Smooth muscle cell (in vitro differentiated cells): ENCODE results near the gene LYPLAL1. TPM values are rescaled to one million over a fixed set of nuclear protein-coding genes. Genes with fewer than 3 reads are reported as not detected.

Source experiments
- DNase-seq: peaks from one replicate; lab custom pipeline; 2025; ENCODE audit not compliant: unreplicated experiment; lab: John Stamatoyannopoulos, UW
- H2AFZ ChIP-seq: fragments of 200-600 bp; sonication (generic); 2 replicates; pipeline ENCODE4 v1.6.0; 2016; ENCODE audit warnings: antibody characterized with exemption, low read depth, mild to moderate bottlenecking
- H3F3A ChIP-seq: fragments of 200-600 bp; sonication (generic); 2 replicates; pipeline ENCODE4 v1.6.0; 2017; ENCODE audit warnings: antibody characterized with exemption, low read depth
- H3K27ac ChIP-seq: fragments of 200-600 bp; sonication (generic); 2 replicates; pipeline ENCODE4 v1.5.1; 2016; ENCODE audit warnings: low read depth, mild to moderate bottlenecking
- H3K27me3 ChIP-seq: fragments of 200-600 bp; sonication (generic); 2 replicates; pipeline ENCODE4 v1.6.1; 2016; ENCODE audit warnings: low read depth, mild to moderate bottlenecking
- H3K36me3 ChIP-seq: fragments of 200-600 bp; sonication (generic); 2 replicates; pipeline ENCODE4 v1.5.1; 2016; ENCODE audit warnings: low read depth
- H3K4me1 ChIP-seq: fragments of 200-600 bp; sonication (generic); 2 replicates; pipeline ENCODE4 v1.5.1; 2016; ENCODE audit warnings: low read depth
- H3K4me2 ChIP-seq: fragments of 200-600 bp; sonication (generic); 2 replicates; pipeline ENCODE4 v1.6.0; 2016; ENCODE audit warnings: mild to moderate bottlenecking
- H3K4me3 ChIP-seq: fragments of 200-600 bp; sonication (generic); 2 replicates; pipeline ENCODE4 v1.5.1; 2016; ENCODE audit warnings: mild to moderate bottlenecking
- H3K79me2 ChIP-seq: fragments of 200-600 bp; sonication (generic); 2 replicates; pipeline ENCODE4 v1.6.0; 2016; ENCODE audit warnings: low read depth, mild to moderate bottlenecking
- H3K9ac ChIP-seq: fragments of 200-600 bp; sonication (generic); 2 replicates; pipeline ENCODE4 v1.6.0; 2016; ENCODE audit warnings: low read depth
- H3K9me3 ChIP-seq: fragments of 200-600 bp; sonication (generic); replicated peaks from 2 replicates; pipeline ENCODE4 v1.5.1; 2016; ENCODE audit warnings: low read depth
- H4K20me1 ChIP-seq: fragments of 200-600 bp; sonication (generic); 2 replicates; pipeline ENCODE4 v1.6.0; 2016; ENCODE audit warnings: low read depth
- CTCF ChIP-seq: fragments of 200-600 bp; sonication (generic); IDR thresholded peaks from 2 replicates; pipeline ENCODE4 v1.5.1; 2017; ENCODE audit warnings: borderline replicate concordance, mild to moderate bottlenecking, antibody characterized with exemption; ENCODE audit not compliant: insufficient read depth, poor library complexity, severe bottlenecking
- WGBS: methylation state at CpG from one replicate; pipeline ENCODE4 v1.1.7; 2016; ENCODE audit warnings: low lambda C conversion rate; 5-methylcytosine and 5-hydroxymethylcytosine counted together
- polyA plus RNA-seq: library from polyadenylated mRNA; unstranded; fragments of >200 nt; fragmentation: Nextera tagmentation; extraction: Ambion mirVana; gene quantifications from 2 replicates; pipeline ENCODE4 v1.2.1, GENCODE V29; 2016
- total RNA-seq: library from RNA; depleted of rRNA; stranded (reverse); fragments of >200 nt; gene quantifications from 2 replicates; pipeline ENCODE4 v1.2.3, GENCODE V29; 2014

Gene LYPLAL1
- total and polyA plus RNA-seq, 2 experiments from 2014 or later = 18.2 to 18.7 TPM

- Histone ChIP-seq H3K27me3 (no peaks in the 10 kb centered on the region), H3K4me3 (no peak overlapping the region), H3K4me2 (no peak overlapping the region), H3K4me1 (peaks cover 13% of the 10 kb centered on the region), H2AFZ (no peak overlapping the region), H3K9ac (no peak overlapping the region), H3K27ac (no peak overlapping the region), H4K20me1 (no peaks in the 10 kb centered on the region), H3K9me3 (no peaks in the 10 kb centered on the region), H3F3A (no peaks in the 10 kb centered on the region), H3K79me2 (peaks cover 11% of the 10 kb centered on the region), H3K36me3 (no peaks in the 10 kb centered on the region)
- no peak for TF ChIP-seq CTCF
- 96% methylated on average over 1 of the region's 1 CpG for WGBS
- no peak for DNase-seq
These were observed 2.3 kb upstream of the LYPLAL1 start for GRCh38 chr1:219171192-219171935.

GRCh38 chr1:219172821-219173220, 857 bp upstream of the LYPLAL1 start:
- Histone ChIP-seq H4K20me1 (no peaks in the 10 kb centered on the region), H3K4me1 (peaks cover 13% of the 10 kb centered on the region), H3F3A (no peaks in the 10 kb centered on the region), H2AFZ (peak overlapping the region; percentile 87), H3K27me3 (no peaks in the 10 kb centered on the region), H3K9ac (no peak overlapping the region), H3K9me3 (no peaks in the 10 kb centered on the region), H3K27ac (no peak overlapping the region), H3K79me2 (peaks cover 14% of the 10 kb centered on the region), H3K4me3 (no peak overlapping the region), H3K4me2 (peak overlapping the region; percentile 88), H3K36me3 (no peaks in the 10 kb centered on the region)
- 95% methylated on average over 2 of the region's 2 CpGs for WGBS
- TF ChIP-seq CTCF = no peak
- no peak for DNase-seq

GRCh38 chr1:219173434-219173757, 282 bp upstream of the LYPLAL1 start:
- H3K9me3 ChIP-seq = no peaks in the 10 kb centered on the region
- no peak for TF ChIP-seq CTCF
- H3K79me2 ChIP-seq = peaks cover 14% of the 10 kb centered on the region
- no peaks in the 10 kb centered on the region for H3K27me3 ChIP-seq
- no peak overlapping the region for H3K9ac ChIP-seq
- whole genome bisulfite sequencing = 53% methylated on average over 6 of the region's 6 CpGs
- H3K4me1 ChIP-seq = peaks cover 13% of the 10 kb centered on the region
- H2AFZ ChIP-seq = peak overlapping the region; percentile 87
- no peak for DNase-seq
- H3K4me3 ChIP-seq = peak overlapping the region; percentile 67
- no peaks in the 10 kb centered on the region for H4K20me1 ChIP-seq
- H3F3A ChIP-seq = no peaks in the 10 kb centered on the region
- no peaks in the 10 kb centered on the region for H3K36me3 ChIP-seq
- H3K27ac ChIP-seq = peak overlapping the region; percentile 57
- H3K4me2 ChIP-seq = peak overlapping the region; percentile 88
